Calu3 (cell line): ENCODE results near the gene DERA. TPM values are rescaled to one million over a fixed set of nuclear protein-coding genes. Genes with fewer than 3 reads are reported as not detected.

ENCODE experiments used
- BruUV-seq: library from RNA; stranded (reverse); fragments of 400-500 nt; replicated peaks from 2 replicates; lab custom pipeline; 2021; lab: Mats Ljungman, UMichigan
- CTCF ChIA-PET: fragments of 300-600 bp; sonication (Branson Sonifier 250); formaldehyde crosslinking; loops from one replicate; lab custom pipeline; 2022; ENCODE audit warnings: antibody characterized with exemption; lab: Charles Lee
- DNase-seq: peaks from one replicate; pipeline ENCODE4 v3.0.0; 2022
- H3K27ac Mint-ChIP-seq: one replicate; pipeline ENCODE4 v1.8.0; 2022; ENCODE audit warnings: mixed read lengths; ENCODE audit not compliant: unreplicated experiment
- H3K27me3 Mint-ChIP-seq: one replicate; pipeline ENCODE4 v1.8.0; 2022; ENCODE audit warnings: mixed read lengths; ENCODE audit not compliant: unreplicated experiment
- H3K36me3 Mint-ChIP-seq: one replicate; pipeline ENCODE4 v1.8.0; 2022; ENCODE audit warnings: mild to moderate bottlenecking, moderate library complexity, mixed read lengths; ENCODE audit not compliant: insufficient read depth, unreplicated experiment
- H3K4me1 Mint-ChIP-seq: one replicate; pipeline ENCODE4 v1.8.0; 2022; ENCODE audit warnings: mild to moderate bottlenecking, low read depth, mixed read lengths; ENCODE audit not compliant: unreplicated experiment
- H3K4me3 Mint-ChIP-seq: one replicate; pipeline ENCODE4 v1.8.0; 2022; ENCODE audit warnings: mild to moderate bottlenecking, low read depth, moderate library complexity, mixed read lengths; ENCODE audit not compliant: unreplicated experiment
- H3K9me3 Mint-ChIP-seq: one replicate; pipeline ENCODE4 v1.8.0; 2022; ENCODE audit warnings: low read depth, mixed read lengths; ENCODE audit not compliant: unreplicated experiment
- CTCF ChIP-seq: fragments of 200-600 bp; IDR thresholded peaks from one replicate; pipeline ENCODE4 v1.8.0; 2022; ENCODE audit warnings: antibody characterized with exemption; ENCODE audit not compliant: unreplicated experiment
- intact Hi-C: fragments of 100-400 bp; cut with micrococcal nuclease; formaldehyde crosslinking; loops from one replicate; pipeline ENCODE4 v1.10.0; 2022; ENCODE audit not compliant: unreplicated experiment
- total RNA-seq: library from RNA; stranded (reverse); gene quantifications from 2 replicates; pipeline ENCODE4 v1.2.3, GENCODE V29; 2022

Gene DERA
- total RNA-seq, 1 experiment from 2014 or later: 29.8 TPM

DNA sequence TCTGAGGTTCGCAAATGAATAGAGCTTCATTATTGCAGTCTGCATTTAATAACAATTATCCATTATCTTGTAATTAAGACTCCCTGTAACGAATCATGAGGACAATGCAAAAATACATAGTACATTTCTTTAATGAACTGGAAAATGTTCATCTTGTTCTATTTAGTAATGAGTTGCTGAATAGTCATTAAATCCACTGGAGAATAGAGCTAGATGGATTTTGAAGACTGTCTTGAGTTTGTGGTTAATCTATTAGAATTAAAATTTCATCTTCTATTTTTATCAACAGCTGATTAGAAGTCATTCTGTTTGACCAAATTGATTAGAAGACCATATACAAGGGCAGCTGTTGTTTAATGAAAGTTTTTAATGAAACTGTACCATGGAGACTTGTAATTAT lies 107.2 kb downstream of the DERA start:
- no peak overlapping the region for H3K27ac Mint-ChIP-seq
- H3K9me3 Mint-ChIP-seq: peaks cover 9% of the 10 kb centered on the region
- no peak for DNase-seq
- no peaks in the 10 kb centered on the region for H3K36me3 Mint-ChIP-seq
- intact Hi-C loops: no loop called here
- BruUV-seq: no TSS peak
- H3K4me3 Mint-ChIP-seq: no peak overlapping the region
- no peak for TF ChIP-seq CTCF
- no peaks in the 10 kb centered on the region for H3K4me1 Mint-ChIP-seq
- CTCF ChIA-PET: no interaction called here
- no peaks in the 10 kb centered on the region for H3K27me3 Mint-ChIP-seq

DNA sequence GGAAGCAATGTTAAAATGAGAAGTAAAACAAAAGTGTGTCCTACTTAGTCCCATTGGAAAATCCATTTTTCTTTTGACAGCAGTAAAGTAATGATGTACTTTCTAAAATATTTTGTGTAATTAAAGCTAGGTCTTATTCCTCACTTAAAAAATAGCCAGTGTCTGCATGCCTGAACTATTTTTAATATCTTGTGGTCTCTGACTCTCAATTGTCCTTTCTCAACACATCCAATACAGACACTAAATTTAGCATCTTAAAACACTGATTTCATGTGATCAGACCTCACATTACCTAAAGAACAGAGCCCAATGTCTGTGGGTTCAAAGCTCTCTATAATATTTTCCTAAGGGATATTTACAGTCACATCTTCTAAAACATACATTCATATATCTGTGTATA lies 108.0 kb downstream of the DERA start:
- CTCF ChIA-PET: no interaction called here
- no TSS peak for BruUV-seq
- Mint-ChIP-seq H3K4me1 (no peaks in the 10 kb centered on the region), H3K4me3 (no peak overlapping the region), H3K27me3 (no peaks in the 10 kb centered on the region), H3K9me3 (peaks cover 5% of the 10 kb centered on the region), H3K27ac (no peak overlapping the region), H3K36me3 (no peaks in the 10 kb centered on the region)
- no peak for TF ChIP-seq CTCF
- intact Hi-C loops: no loop called here
- no peak for DNase-seq

DNA sequence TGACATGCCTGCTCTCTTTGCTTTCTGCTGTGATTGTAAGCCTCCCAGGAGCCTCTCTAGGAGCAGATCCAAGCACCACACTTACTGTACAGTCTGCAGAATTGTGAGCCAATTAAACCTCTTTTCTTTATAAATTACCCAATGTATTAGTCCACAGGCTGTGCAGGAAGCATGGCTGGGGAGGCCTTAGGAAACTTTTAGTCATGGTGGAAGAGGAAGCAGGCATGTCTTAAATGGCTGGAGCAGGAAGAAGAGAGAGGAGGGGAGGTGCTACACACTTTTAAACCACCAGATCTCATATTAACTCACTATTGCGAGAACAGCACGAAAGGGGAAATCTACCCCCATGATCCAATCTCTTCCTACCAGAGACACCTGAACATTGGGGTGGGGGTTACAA lies 108.9 kb downstream of the DERA start:
- DNase-seq: no peak
- H3K27me3 Mint-ChIP-seq: no peaks in the 10 kb centered on the region
- H3K4me1 Mint-ChIP-seq: no peaks in the 10 kb centered on the region
- intact Hi-C loops: no loop called here
- H3K27ac Mint-ChIP-seq: no peak overlapping the region
- no peak for TF ChIP-seq CTCF
- no peak overlapping the region for H3K4me3 Mint-ChIP-seq
- no TSS peak for BruUV-seq
- CTCF ChIA-PET: no interaction called here
- H3K36me3 Mint-ChIP-seq: no peaks in the 10 kb centered on the region
- peaks cover 5% of the 10 kb centered on the region for H3K9me3 Mint-ChIP-seq

DNA sequence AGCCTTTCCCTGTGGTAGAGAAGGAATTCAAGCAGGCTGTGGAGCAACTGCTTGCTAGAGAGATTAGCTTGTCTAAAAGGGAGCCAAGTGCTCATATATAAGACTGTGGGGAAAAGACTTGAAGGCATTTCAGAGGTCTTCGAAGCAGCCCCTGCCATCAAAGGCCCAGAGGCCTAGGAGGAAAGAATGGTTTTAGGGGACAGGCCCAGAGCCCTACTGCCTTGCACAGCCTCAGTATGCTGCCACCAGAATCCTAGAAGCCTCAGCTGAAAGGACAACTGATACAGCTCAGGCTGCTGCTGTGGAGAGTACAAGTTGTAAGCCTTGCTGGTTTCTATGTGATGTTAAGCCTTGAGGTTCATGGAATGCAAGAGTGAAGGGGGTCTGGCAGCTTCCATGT lies 109.9 kb downstream of the DERA start:
- Mint-ChIP-seq H3K27me3 (no peaks in the 10 kb centered on the region), H3K9me3 (peaks cover 5% of the 10 kb centered on the region), H3K4me1 (no peaks in the 10 kb centered on the region), H3K36me3 (no peaks in the 10 kb centered on the region), H3K27ac (no peak overlapping the region), H3K4me3 (no peak overlapping the region)
- no peak for DNase-seq
- intact Hi-C loops: no loop called here
- BruUV-seq: no TSS peak
- CTCF ChIA-PET: no interaction called here
- no peak for TF ChIP-seq CTCF
